GM12878 (cell line): ENCODE results near the gene PLCG1. TPM values are rescaled to one million over a fixed set of nuclear protein-coding genes. Genes with fewer than 3 reads are reported as not detected.

Source experiments
- ATAC-seq: fragments of 200-7000 bp; cut with Tn5 transposase; 3 replicates; pipeline ENCODE4 v1.9.1; 2020; ENCODE audit warnings: mild to moderate bottlenecking, moderate library complexity
- BruUV-seq: library from RNA; stranded (reverse); fragments of 400-500 nt; replicated peaks from 2 replicates; lab custom pipeline; 2021; lab: Mats Ljungman, UMichigan
- CTCF ChIA-PET: fragments of 300-600 bp; sonication (Branson Sonifier 250); formaldehyde crosslinking; extraction: SDS; loops from one replicate; lab custom pipeline; 2021; ENCODE audit warnings: inconsistent platforms; lab: Yijun Ruan, JAX
- POLR2A ChIA-PET: fragments of 350-600 bp; formaldehyde crosslinking; extraction: SDS; loops from one replicate; lab custom pipeline; 2021; ENCODE audit warnings: inconsistent platforms; lab: Charles Lee
- RAD21 ChIA-PET: fragments of 300-600 bp; sonication (Branson Sonifier 250); formaldehyde crosslinking; loops from one replicate; lab custom pipeline; 2023; ENCODE audit warnings: antibody characterized with exemption; ENCODE audit not compliant: unreplicated experiment; lab: Charles Lee
- SMC1A ChIA-PET: fragments of 300-600 bp; sonication (Branson Sonifier 250); formaldehyde crosslinking; loops from one replicate; lab custom pipeline; 2023; ENCODE audit not compliant: unreplicated experiment, uncharacterized antibody; lab: Charles Lee
- DNase-seq: peaks from one replicate; pipeline ENCODE4 v3.0.0-alpha.2; 2011; ENCODE audit warnings: low read depth, low spot score
- FAIRE-seq: peaks from 3 replicates; lab custom pipeline; 2011; peaks lifted over from hg19 to GRCh38; lab: Jason Lieb, UNC
- H2AFZ ChIP-seq: 2 replicates; pipeline ENCODE4 v1.6.0; 2011; ENCODE audit warnings: low read depth, low read length, control low read depth; ENCODE audit not compliant: control insufficient read depth
- H3K27ac ChIP-seq: 2 replicates; pipeline ENCODE4 v1.5.1; 2011; ENCODE audit warnings: control low read depth; ENCODE audit not compliant: control insufficient read depth, insufficient read depth
- H3K27me3 ChIP-seq, 2 experiments: replicated peaks in 1 of 2; 2 replicates each; pipeline versions ENCODE4 v1.6.0 to v1.6.1; 2011; ENCODE audit warnings: low read length in 1 of 2; ENCODE audit not compliant: control insufficient read depth in 2 of 2, insufficient read depth in 2 of 2
- H3K36me3 ChIP-seq, 2 experiments: 2 replicates each; pipeline ENCODE4 v1.5.1; 2011; ENCODE audit warnings: low read length in 1 of 2; ENCODE audit not compliant: control insufficient read depth in 2 of 2, insufficient read depth in 2 of 2
- H3K4me1 ChIP-seq: 2 replicates; pipeline ENCODE4 v1.6.1; 2011; ENCODE audit warnings: mild to moderate bottlenecking, low read length, moderate library complexity, mixed read lengths; ENCODE audit not compliant: control insufficient read depth, insufficient read depth
- H3K4me2 ChIP-seq: 2 replicates; pipeline ENCODE4 v1.6.0; 2011; ENCODE audit warnings: control low read depth; ENCODE audit not compliant: control insufficient read depth, insufficient read depth
- H3K4me3 ChIP-seq: fragments of 200-600 bp; sonication (generic); 2 replicates; pipeline ENCODE4 v1.5.1; 2016
- H3K79me2 ChIP-seq: 2 replicates; pipeline ENCODE4 v1.6.0; 2011; ENCODE audit warnings: low read length; ENCODE audit not compliant: control insufficient read depth, insufficient read depth
- H3K9ac ChIP-seq: 2 replicates; pipeline ENCODE4 v1.8.0; 2011; ENCODE audit warnings: low read length, control low read depth, mixed read lengths; ENCODE audit not compliant: control insufficient read depth, insufficient read depth
- H3K9me3 ChIP-seq: replicated peaks from 3 replicates; pipeline ENCODE4 v1.5.1; 2011; ENCODE audit warnings: mild to moderate bottlenecking, low read length; ENCODE audit not compliant: control insufficient read depth, insufficient read depth
- H4K20me1 ChIP-seq: 2 replicates; pipeline ENCODE4 v1.6.0; 2011; ENCODE audit not compliant: control insufficient read depth, insufficient read depth
- WGBS: methylation state at CpG from one replicate; pipeline ENCODE4 v1.1.6; 2016; ENCODE audit warnings: low lambda C conversion rate; ENCODE audit not compliant: insufficient replicate concordance, insufficient coverage; ENCODE audit errors: missing lambda C conversion rate; 5-methylcytosine and 5-hydroxymethylcytosine counted together
- in situ Hi-C: fragments of 300-500 bp; cut with MboI; formaldehyde crosslinking; loops from 9 replicates; pipeline ENCODE4 v1.14.3; 2018; ENCODE audit warnings: mixed read lengths
- intact Hi-C: fragments of 100-400 bp; cut with micrococcal nuclease; formaldehyde crosslinking; loops from one replicate; pipeline ENCODE4 v1.14.2; 2022; ENCODE audit not compliant: unreplicated experiment
- polyA plus RNA-seq, 11 experiments: library from polyadenylated mRNA; depleted of rRNA in 4 of 11; unstranded in 6 of 11; stranded (reverse) in 5 of 11; fragments of >200 nt; fragmentation: Nextera tagmentation in 4 of 11; fragmentation: Illumina TruSeq in 1 of 11; extraction: Ambion mirVana in 4 of 11; extraction: Trizol in 1 of 11; gene quantifications; 1 replicate in 1 of 11; 2 replicates in 10 of 11; pipeline versions ENCODE4 v1.2.1 to v1.2.3, GENCODE V29; 2011 to 2016; ENCODE audit warnings: inconsistent platforms in 2 of 11, missing spikeins in 2 of 11, low read depth in 1 of 11
- total RNA-seq, 4 experiments: library from RNA; depleted of rRNA in 3 of 4; stranded (reverse); fragments of >200 nt in 3 of 4; fragmentation: Illumina TruSeq in 1 of 4; extraction: Trizol in 1 of 4; gene quantifications; 2 replicates each; pipeline versions ENCODE4 v1.2.1 to v1.2.3, GENCODE V29; 2013 to 2021
- TF ChIP-seq, protein P1 (sequence below): fragments of 450-650 bp; conservative IDR thresholded peaks from 2 replicates; pipeline ENCODE4 v1.6.1; 2017; ENCODE audit warnings: mild to moderate bottlenecking, moderate library complexity

The PLCG1 gene
- total and polyA plus RNA-seq, 10 of the 15 experiments (the other 5 are each of a cell fraction or from before 2014, with no cell fraction given), result 2.6 to 114 (median 45.3) TPM

DNA sequence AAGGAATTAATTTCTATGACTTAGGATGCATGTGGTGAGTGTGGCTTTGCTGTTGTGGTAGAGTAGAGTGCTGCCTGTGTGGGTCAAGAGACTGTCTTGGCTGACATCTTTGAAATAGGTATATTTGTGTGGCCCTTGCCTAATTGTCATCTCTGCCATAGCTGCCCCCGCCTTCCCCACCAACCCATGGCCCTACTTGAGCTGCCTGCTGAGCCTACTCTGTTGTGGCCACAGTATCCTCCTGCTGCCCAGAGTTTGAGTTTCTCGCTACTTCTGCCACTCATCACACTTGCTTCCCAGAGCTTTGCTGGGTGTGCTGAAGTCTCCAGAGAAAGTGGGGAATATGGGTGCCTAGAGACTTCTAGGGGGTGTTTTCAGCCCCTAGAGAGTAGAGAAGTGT is 8.0 kb downstream of the PLCG1 start:
- H3K27me3 ChIP-seq, result no peaks in the 10 kb centered on the region
- in situ Hi-C loops, result no loop called here
- peaks cover 9% of the 10 kb centered on the region for H4K20me1 ChIP-seq
- TF ChIP-seq, protein P1, sequence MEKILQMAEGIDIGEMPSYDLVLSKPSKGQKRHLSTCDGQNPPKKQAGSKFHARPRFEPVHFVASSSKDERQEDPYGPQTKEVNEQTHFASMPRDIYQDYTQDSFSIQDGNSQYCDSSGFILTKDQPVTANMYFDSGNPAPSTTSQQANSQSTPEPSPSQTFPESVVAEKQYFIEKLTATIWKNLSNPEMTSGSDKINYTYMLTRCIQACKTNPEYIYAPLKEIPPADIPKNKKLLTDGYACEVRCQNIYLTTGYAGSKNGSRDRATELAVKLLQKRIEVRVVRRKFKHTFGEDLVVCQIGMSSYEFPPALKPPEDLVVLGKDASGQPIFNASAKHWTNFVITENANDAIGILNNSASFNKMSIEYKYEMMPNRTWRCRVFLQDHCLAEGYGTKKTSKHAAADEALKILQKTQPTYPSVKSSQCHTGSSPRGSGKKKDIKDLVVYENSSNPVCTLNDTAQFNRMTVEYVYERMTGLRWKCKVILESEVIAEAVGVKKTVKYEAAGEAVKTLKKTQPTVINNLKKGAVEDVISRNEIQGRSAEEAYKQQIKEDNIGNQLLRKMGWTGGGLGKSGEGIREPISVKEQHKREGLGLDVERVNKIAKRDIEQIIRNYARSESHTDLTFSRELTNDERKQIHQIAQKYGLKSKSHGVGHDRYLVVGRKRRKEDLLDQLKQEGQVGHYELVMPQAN, result no peak
- H3K4me1 ChIP-seq, result peaks cover 34% of the 10 kb centered on the region
- RAD21 ChIA-PET, result no interaction called here
- no peak overlapping the region; the same call in 1 of the 2 replicates for H3K4me2 ChIP-seq
- no peak for DNase-seq
- peaks cover 5% of the 10 kb centered on the region in 2 experiments; a peak in 3 of 4 replicates for H3K36me3 ChIP-seq
- 100% methylated on average over 2 of the region's 2 CpGs for WGBS
- H3K27ac ChIP-seq, result no peak overlapping the region
- FAIRE-seq, result no peak
- no TSS peak for BruUV-seq
- H3K9ac ChIP-seq, result no peak overlapping the region
- intact Hi-C loops, result no loop called here
- no peak overlapping the region for H2AFZ ChIP-seq
- CTCF ChIA-PET, result interaction anchor here (1.0 to 10.1 kb wide), 3 partner anchors 12 to 161 kb away, joined by 4 to 75 read pairs (median 44); no protein-coding TSS in a partner anchor
- H3K9me3 ChIP-seq, result no peaks in the 10 kb centered on the region
- POLR2A ChIA-PET, result interaction anchor here (11.3 kb wide), 1 partner anchor 11 kb away, joined by 84 read pairs; no protein-coding TSS in a partner anchor
- SMC1A ChIA-PET, result interaction anchor here (1.9 kb wide), 1 partner anchor 11 kb away, joined by 13 read pairs; no protein-coding TSS in a partner anchor
- H3K4me3 ChIP-seq, result no peak overlapping the region
- H3K79me2 ChIP-seq, result peaks cover 85% of the 10 kb centered on the region
- ATAC-seq, result no peak
